SU-DHL-6 (cell line): ENCODE data around the gene TRABD.

Experiments
- H2AFZ ChIP-seq: fragments of 200-600 bp; sonication (generic); 2 replicates; pipeline ENCODE4 v1.6.1; 2014; ENCODE audit warnings: low read depth, mild to moderate bottlenecking, moderate library complexity, mixed read lengths, antibody characterized with exemption, low read length; ENCODE audit not compliant: severe bottlenecking
- H3F3A ChIP-seq: fragments of 200-600 bp; shearing (Covaris generic); 2 replicates; pipeline ENCODE4 v1.6.0; 2016; ENCODE audit warnings: antibody characterized with exemption, mild to moderate bottlenecking; ENCODE audit not compliant: insufficient read depth
- H3K27ac ChIP-seq: fragments of 200-600 bp; sonication (generic); 2 replicates; pipeline ENCODE4 v1.5.1; 2016; ENCODE audit warnings: low read depth, mild to moderate bottlenecking, low read length, moderate library complexity, mixed read lengths
- H3K27me3 ChIP-seq: fragments of 200-600 bp; sonication (generic), shearing (Covaris generic); 2 replicates; pipeline ENCODE4 v1.6.0; 2014; ENCODE audit warnings: mild to moderate bottlenecking, low read length
- H3K36me3 ChIP-seq: fragments of 200-600 bp; sonication (generic); 2 replicates; pipeline ENCODE4 v1.6.1; 2014; ENCODE audit warnings: mild to moderate bottlenecking, low read length, mixed read lengths
- H3K4me2 ChIP-seq: fragments of 300-600, 200-600 bp; shearing (Covaris generic), sonication (generic); 2 replicates; pipeline ENCODE4 v1.6.0; 2014; ENCODE audit warnings: low read length, low read depth, mild to moderate bottlenecking; ENCODE audit not compliant: poor library complexity, severe bottlenecking
- H3K4me3 ChIP-seq: fragments of 200-600 bp; sonication (generic); 2 replicates; pipeline ENCODE4 v1.5.1; 2014; ENCODE audit warnings: antibody characterized with exemption, low read length, mild to moderate bottlenecking, mixed read lengths; ENCODE audit not compliant: insufficient read depth, poor library complexity, severe bottlenecking
- H3K79me2 ChIP-seq: fragments of 200-600 bp; sonication (generic); 2 replicates; pipeline ENCODE4 v1.6.1; 2014; ENCODE audit warnings: mild to moderate bottlenecking, low read length, moderate library complexity; ENCODE audit not compliant: insufficient read depth
- H3K9ac ChIP-seq: fragments of 200-600 bp; sonication (generic); 2 replicates; pipeline ENCODE4 v1.7.0; 2014; ENCODE audit warnings: mild to moderate bottlenecking, low read length
- H3K9me2 ChIP-seq: fragments of 200-600 bp; sonication (generic); replicated peaks from 2 replicates; pipeline ENCODE4 v1.6.1; 2014; ENCODE audit warnings: low read length; ENCODE audit not compliant: insufficient read depth
- H3K9me3 ChIP-seq: fragments of 200-600 bp; sonication (generic); 2 replicates; pipeline ENCODE4 v1.6.1; 2014; ENCODE audit warnings: low read length, mixed read lengths; ENCODE audit not compliant: insufficient read depth
- H4K20me1 ChIP-seq: fragments of 200-600 bp; sonication (generic); 2 replicates; pipeline ENCODE4 v1.6.1; 2014; ENCODE audit warnings: low read depth, mild to moderate bottlenecking, antibody characterized with exemption, low read length, moderate library complexity, mixed read lengths
- CTCF ChIP-seq: fragments of 200-600 bp; sonication (generic); IDR thresholded peaks from one replicate; pipeline ENCODE4 v1.5.1; 2017; ENCODE audit warnings: antibody characterized with exemption, mild to moderate bottlenecking, low read length, moderate library complexity; ENCODE audit not compliant: insufficient read depth, poor library complexity, severe bottlenecking
- EZH2phosphoT487 ChIP-seq: fragments of 200-600 bp; sonication (generic), shearing (Covaris generic); conservative IDR thresholded peaks from 2 replicates; pipeline ENCODE4 v1.6.1; 2018; ENCODE audit warnings: mild to moderate bottlenecking, antibody characterized with exemption, low read length, moderate library complexity, mixed read lengths

TRABD gene

GRCh38 chr22:50189849-50190181 lies 4.1 kb downstream of the TRABD start:
- Histone ChIP-seq H3K9ac (peak overlapping the region; percentile 99), H3K4me3 (peak overlapping the region; percentile 49), H3K4me2 (peak overlapping the region; percentile 81), H3K9me3 (no peaks in the 10 kb centered on the region), H3K27me3 (no peaks in the 10 kb centered on the region), H3F3A (peaks cover 66% of the 10 kb centered on the region), H2AFZ (no peak overlapping the region), H4K20me1 (no peaks in the 10 kb centered on the region), H3K27ac (peak overlapping the region; percentile 99), H3K9me2 (no peaks in the 10 kb centered on the region), H3K79me2 (peaks cover 40% of the 10 kb centered on the region), H3K36me3 (no peaks in the 10 kb centered on the region)
- TF ChIP-seq CTCF (no peak), EZH2phosphoT487 (no peak)

- peaks cover 40% of the 10 kb centered on the region for H3K79me2 ChIP-seq
- no peaks in the 10 kb centered on the region for H3K27me3 ChIP-seq
- no peaks in the 10 kb centered on the region for H3K9me3 ChIP-seq
- no peaks in the 10 kb centered on the region for H3K9me2 ChIP-seq
- H4K20me1 ChIP-seq = no peaks in the 10 kb centered on the region
- H3K27ac ChIP-seq = peak overlapping the region; percentile 99
- peak overlapping the region; percentile 99 for H3K9ac ChIP-seq
- TF ChIP-seq CTCF (peak; percentile 15), EZH2phosphoT487 (no peak)
- peak overlapping the region; percentile 81 for H3K4me2 ChIP-seq
- peak overlapping the region; percentile 49 for H3K4me3 ChIP-seq
- H3K36me3 ChIP-seq = no peaks in the 10 kb centered on the region
- no peak overlapping the region for H2AFZ ChIP-seq
- peaks cover 68% of the 10 kb centered on the region for H3F3A ChIP-seq
Observed at GRCh38 chr22:50190182-50190940, 4.6 kb downstream of the TRABD start.

GRCh38 chr22:50190941-50191741 lies 5.4 kb downstream of the TRABD start:
- Histone ChIP-seq H3K36me3 (no peaks in the 10 kb centered on the region), H3K27ac (peak overlapping the region; percentile 99), H3K9ac (peak overlapping the region; percentile 99), H3K4me3 (peak overlapping the region; percentile 42), H4K20me1 (no peaks in the 10 kb centered on the region), H3K9me3 (no peaks in the 10 kb centered on the region), H3F3A (peaks cover 68% of the 10 kb centered on the region), H3K79me2 (peaks cover 39% of the 10 kb centered on the region), H3K27me3 (no peaks in the 10 kb centered on the region), H3K4me2 (peak overlapping the region; percentile 87), H2AFZ (no peak overlapping the region), H3K9me2 (no peaks in the 10 kb centered on the region)
- TF ChIP-seq CTCF = no peak
- TF ChIP-seq EZH2phosphoT487 = no peak
